GM12801 (cell line): Measurements from ENCODE around the gene MARK3.

Experiments
- CTCF ChIP-seq: IDR thresholded peaks from one replicate; pipeline ENCODE4 v1.5.1; 2011; ENCODE audit warnings: control low read depth; ENCODE audit not compliant: insufficient read length; ENCODE audit errors: extremely low read depth

The MARK3 gene

DNA sequence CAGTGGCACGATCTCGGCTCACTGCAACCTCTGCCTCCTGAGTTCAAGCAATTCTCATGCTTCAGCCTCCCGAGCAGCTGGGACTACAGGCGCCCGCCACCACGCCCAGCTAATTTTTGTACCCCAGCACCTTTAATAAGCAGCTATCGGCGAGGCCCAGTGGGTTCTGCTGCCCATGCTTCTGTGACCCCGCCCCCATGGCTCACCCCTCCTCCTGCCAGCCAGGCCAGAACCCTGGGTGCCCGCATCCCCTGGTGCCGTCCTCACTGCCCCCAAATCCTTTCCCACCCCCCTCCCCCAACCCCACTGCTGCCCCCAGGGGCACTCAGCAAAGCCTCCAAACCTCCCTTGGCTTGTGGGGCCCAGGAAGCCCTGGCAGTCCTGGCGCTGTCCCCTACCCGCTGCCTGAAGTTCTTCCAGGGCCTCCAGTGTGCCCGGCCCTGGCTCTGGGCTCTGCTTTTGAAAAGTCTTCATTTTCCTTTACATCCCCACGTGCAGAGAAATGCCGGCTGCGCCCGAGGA lies 162.8 kb downstream of the MARK3 start:
- TF ChIP-seq CTCF, result no peak

- TF ChIP-seq CTCF, result no peak
Measured at GRCh38 chr14:103548463-103549351, 163.5 kb downstream of the MARK3 start.

DNA sequence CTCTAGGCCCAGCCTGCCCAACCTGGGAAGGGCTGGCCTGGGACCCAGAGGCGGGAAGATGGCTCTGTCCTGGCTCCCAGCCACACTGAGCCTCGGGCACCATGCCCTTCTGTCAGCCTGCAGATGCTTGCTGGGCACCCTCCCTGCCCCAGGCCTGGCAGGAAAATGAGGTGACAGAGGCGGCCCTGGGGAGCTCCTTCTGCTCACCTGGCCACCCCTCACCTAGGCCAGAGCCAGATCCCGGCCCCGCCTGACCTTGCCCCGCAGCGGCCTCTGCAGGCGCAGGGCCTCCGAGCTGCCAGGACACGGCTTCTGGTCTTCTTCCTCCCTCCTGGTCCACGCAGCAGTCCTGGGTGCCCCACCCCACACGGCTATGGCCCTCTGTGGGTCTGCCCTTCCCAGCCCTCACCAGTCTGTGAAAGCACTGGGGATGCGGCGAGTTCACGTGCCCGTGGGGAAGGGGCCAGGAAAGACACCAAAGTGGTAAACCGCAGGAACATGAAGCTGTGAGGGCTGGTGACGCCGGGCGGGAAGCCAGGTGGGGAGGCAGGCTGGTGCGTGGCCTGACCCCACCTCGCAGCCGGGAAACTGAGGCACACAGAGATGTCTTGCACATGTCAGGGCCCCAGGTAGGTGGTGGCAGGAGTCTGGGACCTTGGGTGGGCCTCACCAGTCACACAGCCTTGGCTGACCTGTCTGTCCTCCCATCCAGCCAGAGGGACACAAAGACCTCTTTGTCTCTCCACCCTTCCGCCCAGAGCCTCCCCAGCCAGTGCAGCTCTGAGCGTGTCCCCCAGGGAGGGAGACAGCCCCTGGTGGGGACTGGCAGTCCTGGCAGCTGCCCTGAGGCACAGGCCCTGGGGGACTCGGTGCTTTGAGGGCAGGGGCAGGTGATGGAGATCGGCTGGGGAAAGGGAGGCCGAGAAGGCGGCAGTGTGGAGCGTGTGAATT lies 164.4 kb downstream of the MARK3 start:
- TF ChIP-seq CTCF, result no peak

- TF ChIP-seq CTCF, result no peak
Measured at GRCh38 chr14:103550451-103551337, 165.5 kb downstream of the MARK3 start.

- TF ChIP-seq CTCF, result no peak
Measured at GRCh38 chr14:103551338-103551762, 166.1 kb downstream of the MARK3 start.

DNA sequence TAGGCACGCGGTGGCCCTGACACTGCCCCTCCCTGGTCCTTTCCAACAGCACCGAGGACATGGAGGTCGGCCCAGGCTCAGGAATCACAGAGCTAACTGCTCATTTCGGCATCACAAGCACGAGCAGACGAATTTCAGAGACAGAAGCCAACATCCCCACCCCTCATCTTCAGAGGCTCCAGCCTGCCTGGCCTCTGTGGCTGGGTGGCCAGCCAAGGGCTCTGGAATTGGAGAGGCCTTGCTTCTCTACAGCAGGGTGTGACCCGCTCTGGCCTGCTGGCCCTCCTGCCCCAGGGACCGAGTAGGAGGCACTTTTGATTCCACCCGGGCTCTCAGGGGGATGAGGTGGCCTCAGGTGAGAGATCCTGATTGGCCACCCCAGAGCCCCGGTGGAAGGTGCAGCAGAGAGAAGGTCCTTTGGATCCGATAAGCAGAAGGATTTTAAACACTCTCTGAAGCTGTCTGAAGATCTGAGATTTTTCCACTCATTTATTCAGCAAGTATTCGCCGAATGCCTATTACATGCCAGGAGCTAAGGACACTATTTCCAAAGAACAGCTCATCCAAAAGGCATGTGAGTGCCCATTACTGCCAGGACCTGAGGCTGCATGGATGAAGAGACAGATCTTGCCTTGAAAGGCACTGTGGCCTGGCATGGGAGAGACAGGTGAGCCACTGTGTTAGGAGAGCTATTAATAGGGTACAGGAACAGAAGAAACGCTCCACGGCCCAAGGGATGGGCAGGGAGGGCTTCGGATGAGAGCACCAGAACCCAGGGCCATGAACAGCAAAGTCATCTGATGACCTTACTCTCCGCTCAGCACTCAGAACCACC lies 167.0 kb downstream of the MARK3 start:
- no peak for TF ChIP-seq CTCF
